HEK293 (cell line): ENCODE measurements around the gene KLRG1.
A peak's percentile ranks its signal among the peaks of the same experiment; 100 is the strongest.

ENCODE experiments used
- AEBP2 ChIP-seq: fragments of 450-650 bp; formaldehyde crosslinking; IDR thresholded peaks from 2 replicates; pipeline ENCODE4 v1.5.1; 2016; ENCODE audit warnings: missing biosample characterization, missing genetic modification characterization, borderline replicate concordance
- BCL11B ChIP-seq: fragments of 450-650 bp; formaldehyde crosslinking; IDR thresholded peaks from 2 replicates; pipeline ENCODE4 v1.5.1; 2016; ENCODE audit warnings: low read depth, missing biosample characterization, missing genetic modification characterization
- FEZF1 ChIP-seq: fragments of 450-650 bp; formaldehyde crosslinking; IDR thresholded peaks from 2 replicates; pipeline ENCODE4 v1.5.1; 2016; ENCODE audit warnings: missing biosample characterization, missing genetic modification characterization
- HOXA7 ChIP-seq: sonication (generic); formaldehyde crosslinking; IDR thresholded peaks from 2 replicates; pipeline ENCODE4 v1.8.1; 2022; ENCODE audit warnings: missing genetic modification reagents, borderline replicate concordance
- KLF10 ChIP-seq: fragments of 450-650 bp; IDR thresholded peaks from 2 replicates; pipeline ENCODE4 v1.5.1; 2018; ENCODE audit warnings: missing biosample characterization, mild to moderate bottlenecking, missing genetic modification characterization
- MEIS1 ChIP-seq: sonication (generic); formaldehyde crosslinking; IDR thresholded peaks from 2 replicates; pipeline ENCODE4 v1.8.1; 2022; ENCODE audit warnings: missing genetic modification reagents, mild to moderate bottlenecking, borderline replicate concordance
- MZF1 ChIP-seq: fragments of 450-650 bp; formaldehyde crosslinking; IDR thresholded peaks from 2 replicates; pipeline ENCODE4 v1.5.1; 2017; ENCODE audit warnings: missing biosample characterization, missing genetic modification characterization, borderline replicate concordance
- PRDM1 ChIP-seq: fragments of 450-650 bp; formaldehyde crosslinking; IDR thresholded peaks from 2 replicates; pipeline ENCODE4; 2016; ENCODE audit warnings: missing biosample characterization, missing genetic modification characterization
- TCF7L2 ChIP-seq: IDR thresholded peaks from 2 replicates; pipeline ENCODE4 v1.6.1; 2011; ENCODE audit warnings: low read depth, mild to moderate bottlenecking, inconsistent platforms, low read length, moderate library complexity, borderline replicate concordance
- ZBTB20 ChIP-seq: fragments of 450-650 bp; formaldehyde crosslinking; IDR thresholded peaks from 2 replicates; pipeline ENCODE4 v1.5.1; 2016; ENCODE audit warnings: missing biosample characterization, missing genetic modification characterization
- ZBTB48 ChIP-seq: fragments of 450-650 bp; formaldehyde crosslinking; IDR thresholded peaks from 2 replicates; pipeline ENCODE4 v1.5.1; 2016; ENCODE audit warnings: missing biosample characterization, missing genetic modification characterization
- ZBTB6 ChIP-seq: fragments of 450-650 bp; formaldehyde crosslinking; IDR thresholded peaks from 2 replicates; pipeline ENCODE4 v1.5.1; 2017; ENCODE audit warnings: missing biosample characterization, missing genetic modification characterization
- ZNF146 ChIP-seq: fragments of 450-650 bp; formaldehyde crosslinking; IDR thresholded peaks from 2 replicates; pipeline ENCODE4 v1.5.1; 2016; ENCODE audit warnings: missing biosample characterization, missing genetic modification characterization
- ZNF155 ChIP-seq: fragments of 450-650 bp; formaldehyde crosslinking; IDR thresholded peaks from 2 replicates; pipeline ENCODE4 v1.5.1; 2016; ENCODE audit warnings: missing biosample characterization, missing genetic modification characterization
- ZNF19 ChIP-seq: fragments of 450-650 bp; formaldehyde crosslinking; IDR thresholded peaks from 2 replicates; pipeline ENCODE4; 2016; ENCODE audit warnings: missing biosample characterization, missing genetic modification characterization, low read depth
- ZNF24 ChIP-seq: fragments of 450-650 bp; formaldehyde crosslinking; IDR thresholded peaks from 2 replicates; pipeline ENCODE4 v1.5.1; 2016; ENCODE audit warnings: missing biosample characterization, missing genetic modification characterization
- ZNF292 ChIP-seq: fragments of 450-650 bp; formaldehyde crosslinking; IDR thresholded peaks from 2 replicates; pipeline ENCODE4 v1.5.1; 2016; ENCODE audit warnings: low read depth, missing biosample characterization, missing genetic modification characterization, borderline replicate concordance
- ZNF311 ChIP-seq: fragments of 450-650 bp; formaldehyde crosslinking; IDR thresholded peaks from 2 replicates; pipeline ENCODE4 v1.5.1; 2017; ENCODE audit warnings: missing biosample characterization, missing genetic modification characterization, borderline replicate concordance
- ZNF350 ChIP-seq: fragments of 450-650 bp; formaldehyde crosslinking; IDR thresholded peaks from 2 replicates; pipeline ENCODE4 v1.5.0; 2017; ENCODE audit warnings: missing biosample characterization, mild to moderate bottlenecking, missing genetic modification characterization
- ZNF37A ChIP-seq: fragments of 450-650 bp; IDR thresholded peaks from 2 replicates; pipeline ENCODE4 v1.5.1; 2018; ENCODE audit warnings: missing biosample characterization, missing genetic modification characterization
- ZNF423 ChIP-seq: fragments of 450-650 bp; formaldehyde crosslinking; IDR thresholded peaks from 2 replicates; pipeline ENCODE4 v1.5.1; 2016; ENCODE audit warnings: missing biosample characterization, missing genetic modification characterization
- ZNF544 ChIP-seq: fragments of 450-650 bp; formaldehyde crosslinking; IDR thresholded peaks from 2 replicates; pipeline ENCODE4 v1.5.0; 2017; ENCODE audit warnings: missing biosample characterization, missing genetic modification characterization
- ZNF558 ChIP-seq: fragments of 450-650 bp; formaldehyde crosslinking; IDR thresholded peaks from 2 replicates; pipeline ENCODE4 v1.5.1; 2016; ENCODE audit warnings: missing biosample characterization, missing genetic modification characterization
- ZNF561 ChIP-seq: fragments of 450-650 bp; IDR thresholded peaks from 2 replicates; pipeline ENCODE4 v1.5.1; 2018; ENCODE audit warnings: missing biosample characterization, missing genetic modification characterization, borderline replicate concordance
- ZNF585B ChIP-seq: fragments of 450-650 bp; formaldehyde crosslinking; IDR thresholded peaks from 2 replicates; pipeline ENCODE4 v1.5.1; 2016; ENCODE audit warnings: missing biosample characterization, missing genetic modification characterization
- ZNF843 ChIP-seq: fragments of 450-650 bp; formaldehyde crosslinking; IDR thresholded peaks from 2 replicates; pipeline ENCODE4 v1.5.1; 2016; ENCODE audit warnings: missing biosample characterization, missing genetic modification characterization
- TF ChIP-seq, protein P1 (sequence below): fragments of 450-650 bp; formaldehyde crosslinking; IDR thresholded peaks from 2 replicates; pipeline ENCODE4 v1.5.1; 2016; ENCODE audit warnings: missing biosample characterization, missing genetic modification characterization
- TF ChIP-seq, protein P2 (sequence below): fragments of 450-650 bp; formaldehyde crosslinking; IDR thresholded peaks from 2 replicates; pipeline ENCODE4 v1.5.1; 2016; ENCODE audit warnings: missing biosample characterization, missing genetic modification characterization
- TF ChIP-seq, protein P3 (sequence below): fragments of 450-650 bp; formaldehyde crosslinking; IDR thresholded peaks from 2 replicates; pipeline ENCODE4 v1.5.1; 2016; ENCODE audit warnings: missing biosample characterization, missing genetic modification characterization
- TF ChIP-seq, protein P4 (sequence below): fragments of 450-650 bp; formaldehyde crosslinking; IDR thresholded peaks from 2 replicates; pipeline ENCODE4 v1.5.1; 2016; ENCODE audit warnings: missing biosample characterization, missing genetic modification characterization
- TF ChIP-seq, protein P5 (sequence below): fragments of 450-650 bp; formaldehyde crosslinking; IDR thresholded peaks from 2 replicates; pipeline ENCODE4 v1.5.1; 2016; ENCODE audit warnings: missing biosample characterization, missing genetic modification characterization

The KLRG1 gene

DNA sequence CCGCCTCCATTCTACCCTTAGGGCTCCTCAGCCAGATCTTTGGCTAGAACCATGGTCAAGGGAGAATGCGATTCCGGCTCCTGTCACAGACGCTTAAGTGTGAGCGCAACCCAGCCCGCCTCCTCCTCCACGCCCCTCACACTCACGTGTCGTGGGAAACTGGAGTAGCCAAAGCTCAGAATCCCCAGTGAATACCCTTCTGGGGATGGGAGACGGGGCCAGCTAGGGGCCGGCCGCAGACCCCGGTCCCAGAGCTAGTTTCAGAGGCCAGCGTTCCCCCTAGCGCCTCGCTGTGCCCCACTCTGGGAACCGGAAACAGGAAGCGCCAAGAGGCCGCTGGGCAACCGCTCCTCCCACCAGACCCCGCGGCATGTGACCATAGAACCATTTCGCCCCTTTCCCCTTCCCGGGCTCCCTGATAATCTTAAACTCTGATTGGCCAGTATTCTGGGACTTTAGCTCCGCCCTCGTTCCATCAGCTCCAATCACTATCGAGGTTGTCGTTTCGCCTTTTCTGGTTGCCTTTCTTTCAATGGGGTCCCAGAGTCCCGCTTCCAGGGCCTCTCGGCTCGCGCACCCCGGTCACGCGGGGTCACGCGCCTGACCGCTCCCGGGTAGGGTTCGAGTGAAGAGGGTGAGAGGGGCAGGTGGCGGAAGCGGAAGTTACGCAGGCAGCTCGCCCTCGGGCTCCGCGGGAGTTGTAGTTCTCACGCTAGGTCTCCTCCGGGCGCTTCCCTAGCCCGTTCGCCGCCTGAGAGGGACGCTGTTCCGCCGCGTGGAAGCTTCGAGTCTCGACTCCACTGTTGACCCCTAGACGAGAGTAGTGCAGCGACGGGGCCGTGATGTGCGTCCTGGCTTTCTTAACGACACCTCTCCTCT, 39.8 kb upstream of the KLRG1 start, which contains the start of gene M6PR (continued):
- TF ChIP-seq FEZF1 (tag by site-specific recombination) (peak; percentile 40), ZNF146 (tag by site-specific recombination) (no peak), ZNF544 (tag by site-specific recombination) (no peak), AEBP2 (tag by site-specific recombination) (no peak), ZBTB6 (tag by site-specific recombination) (no peak), ZNF37A (tag by site-specific recombination) (no peak), ZNF311 (tag by site-specific recombination) (no peak), MZF1 (tag by site-specific recombination) (no peak), TCF7L2 (no peak), ZNF24 (0 out of 2 replicates have a peak, but pooled peaks have one; percentile 79), HOXA7 (no peak), PRDM1 (tag by site-specific recombination) (no peak), ZNF558 (tag by site-specific recombination) (no peak), ZNF155 (tag by site-specific recombination) (no peak), ZBTB20 (peak; percentile 99), MEIS1 (no peak), ZNF19 (tag by site-specific recombination) (no peak), KLF10 (tag by site-specific recombination) (no peak), ZNF423 (tag by site-specific recombination) (no peak), BCL11B (no peak; the same call in 1 of the 2 replicates), ZBTB48 (tag by site-specific recombination) (peak; percentile 97), ZNF292 (tag by site-specific recombination) (no peak), ZNF843 (tag by site-specific recombination) (no peak), ZNF585B (tag by site-specific recombination) (no peak), ZNF561 (tag by site-specific recombination) (no peak), ZNF350 (tag by site-specific recombination) (no peak)
- TF ChIP-seq, protein P1, sequence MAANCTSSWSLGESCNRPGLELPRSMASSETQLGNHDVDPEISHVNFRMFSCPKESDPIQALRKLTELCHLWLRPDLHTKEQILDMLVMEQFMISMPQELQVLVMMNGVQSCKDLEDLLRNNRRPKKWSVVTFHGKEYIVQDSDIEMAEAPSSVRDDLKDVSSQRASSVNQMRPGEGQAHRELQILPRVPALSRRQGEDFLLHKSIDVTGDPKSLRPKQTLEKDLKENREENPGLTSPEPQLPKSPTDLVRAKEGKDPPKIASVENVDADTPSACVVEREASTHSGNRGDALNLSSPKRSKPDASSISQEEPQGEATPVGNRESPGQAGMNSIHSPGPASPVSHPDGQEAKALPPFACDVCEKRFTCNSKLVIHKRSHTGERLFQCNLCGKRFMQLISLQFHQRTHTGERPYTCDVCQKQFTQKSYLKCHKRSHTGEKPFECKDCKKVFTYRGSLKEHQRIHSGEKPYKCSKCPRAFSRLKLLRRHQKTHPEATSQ (tag by site-specific recombination), result no peak
- TF ChIP-seq, protein P2, sequence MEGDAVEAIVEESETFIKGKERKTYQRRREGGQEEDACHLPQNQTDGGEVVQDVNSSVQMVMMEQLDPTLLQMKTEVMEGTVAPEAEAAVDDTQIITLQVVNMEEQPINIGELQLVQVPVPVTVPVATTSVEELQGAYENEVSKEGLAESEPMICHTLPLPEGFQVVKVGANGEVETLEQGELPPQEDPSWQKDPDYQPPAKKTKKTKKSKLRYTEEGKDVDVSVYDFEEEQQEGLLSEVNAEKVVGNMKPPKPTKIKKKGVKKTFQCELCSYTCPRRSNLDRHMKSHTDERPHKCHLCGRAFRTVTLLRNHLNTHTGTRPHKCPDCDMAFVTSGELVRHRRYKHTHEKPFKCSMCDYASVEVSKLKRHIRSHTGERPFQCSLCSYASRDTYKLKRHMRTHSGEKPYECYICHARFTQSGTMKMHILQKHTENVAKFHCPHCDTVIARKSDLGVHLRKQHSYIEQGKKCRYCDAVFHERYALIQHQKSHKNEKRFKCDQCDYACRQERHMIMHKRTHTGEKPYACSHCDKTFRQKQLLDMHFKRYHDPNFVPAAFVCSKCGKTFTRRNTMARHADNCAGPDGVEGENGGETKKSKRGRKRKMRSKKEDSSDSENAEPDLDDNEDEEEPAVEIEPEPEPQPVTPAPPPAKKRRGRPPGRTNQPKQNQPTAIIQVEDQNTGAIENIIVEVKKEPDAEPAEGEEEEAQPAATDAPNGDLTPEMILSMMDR (tag by site-specific recombination), result peak; percentile 96
- TF ChIP-seq, protein P3, sequence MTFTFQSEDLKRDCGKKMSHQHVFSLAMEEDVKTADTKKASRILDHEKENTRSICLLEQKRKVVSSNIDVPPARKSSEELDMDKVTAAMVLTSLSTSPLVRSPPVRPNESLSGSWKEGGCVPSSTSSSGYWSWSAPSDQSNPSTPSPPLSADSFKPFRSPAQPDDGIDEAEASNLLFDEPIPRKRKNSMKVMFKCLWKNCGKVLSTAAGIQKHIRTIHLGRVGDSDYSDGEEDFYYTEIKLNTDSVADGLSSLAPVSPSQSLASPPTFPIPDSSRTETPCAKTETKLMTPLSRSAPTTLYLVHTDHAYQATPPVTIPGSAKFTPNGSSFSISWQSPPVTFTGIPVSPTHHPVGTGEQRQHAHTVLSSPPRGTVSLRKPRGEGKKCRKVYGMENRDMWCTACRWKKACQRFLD, result no peak
- TF ChIP-seq, protein P4, sequence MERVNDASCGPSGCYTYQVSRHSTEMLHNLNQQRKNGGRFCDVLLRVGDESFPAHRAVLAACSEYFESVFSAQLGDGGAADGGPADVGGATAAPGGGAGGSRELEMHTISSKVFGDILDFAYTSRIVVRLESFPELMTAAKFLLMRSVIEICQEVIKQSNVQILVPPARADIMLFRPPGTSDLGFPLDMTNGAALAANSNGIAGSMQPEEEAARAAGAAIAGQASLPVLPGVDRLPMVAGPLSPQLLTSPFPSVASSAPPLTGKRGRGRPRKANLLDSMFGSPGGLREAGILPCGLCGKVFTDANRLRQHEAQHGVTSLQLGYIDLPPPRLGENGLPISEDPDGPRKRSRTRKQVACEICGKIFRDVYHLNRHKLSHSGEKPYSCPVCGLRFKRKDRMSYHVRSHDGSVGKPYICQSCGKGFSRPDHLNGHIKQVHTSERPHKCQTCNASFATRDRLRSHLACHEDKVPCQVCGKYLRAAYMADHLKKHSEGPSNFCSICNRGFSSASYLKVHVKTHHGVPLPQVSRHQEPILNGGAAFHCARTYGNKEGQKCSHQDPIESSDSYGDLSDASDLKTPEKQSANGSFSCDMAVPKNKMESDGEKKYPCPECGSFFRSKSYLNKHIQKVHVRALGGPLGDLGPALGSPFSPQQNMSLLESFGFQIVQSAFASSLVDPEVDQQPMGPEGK (tag by site-specific recombination), result peak; percentile 14; the same call in 1 of the 2 replicates
- TF ChIP-seq, protein P5, sequence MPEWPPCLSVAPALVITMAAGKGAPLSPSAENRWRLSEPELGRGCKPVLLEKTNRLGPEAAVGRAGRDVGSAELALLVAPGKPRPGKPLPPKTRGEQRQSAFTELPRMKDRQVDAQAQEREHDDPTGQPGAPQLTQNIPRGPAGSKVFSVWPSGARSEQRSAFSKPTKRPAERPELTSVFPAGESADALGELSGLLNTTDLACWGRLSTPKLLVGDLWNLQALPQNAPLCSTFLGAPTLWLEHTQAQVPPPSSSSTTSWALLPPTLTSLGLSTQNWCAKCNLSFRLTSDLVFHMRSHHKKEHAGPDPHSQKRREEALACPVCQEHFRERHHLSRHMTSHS (tag by site-specific recombination), result no peak
